K562 (cell line): ENCODE measurements around the gene WNT3.

ENCODE experiments used
- ATF6 ChIP-seq: sonication (generic); formaldehyde crosslinking; IDR thresholded peaks from 2 replicates; pipeline ENCODE4 v1.4.0; 2020; ENCODE audit warnings: mild to moderate bottlenecking, missing genetic modification reagents
- FIP1L1 ChIP-seq: fragments of 200-400 bp; formaldehyde crosslinking; IDR thresholded peaks from 2 replicates; pipeline ENCODE4 v1.6.1; 2018; ENCODE audit warnings: mild to moderate bottlenecking, low read depth, low read length; ENCODE audit not compliant: poor library complexity, severe bottlenecking
- POLR2A ChIP-seq: fragments of 450-650 bp; conservative IDR thresholded peaks from 2 replicates; pipeline ENCODE4 v1.6.1; 2016
- SMARCA5 ChIP-seq: fragments of 450-650 bp; IDR thresholded peaks from 2 replicates; pipeline ENCODE4 v1.6.1; 2016
- SRF ChIP-seq, 2 experiments: fragments of 250-450, 450-650 bp in 1 of 2; sonication (Bioruptor Pico) in 1 of 2; sonication (generic) in 1 of 2; formaldehyde crosslinking; IDR thresholded peaks; 2 replicates each; pipeline versions ENCODE4 v1.5.0 to v1.5.1; 2020 to 2022; ENCODE audit warnings: mild to moderate bottlenecking in 1 of 2, missing genetic modification reagents in 1 of 2
- TEAD4 ChIP-seq, 2 experiments: sonication (generic) in 1 of 2; formaldehyde crosslinking in 1 of 2; IDR thresholded peaks; 2 replicates each; pipeline versions ENCODE4 v1.6.1 to v1.8.0; 2012 to 2022; ENCODE audit warnings: borderline replicate concordance in 1 of 2, inconsistent platforms in 1 of 2, low read length in 1 of 2, mild to moderate bottlenecking in 1 of 2, missing genetic modification reagents in 1 of 2
- TF ChIP-seq, protein P1 (sequence below), 2 experiments: fragments of 450-650 bp; formaldehyde crosslinking in 1 of 2; IDR thresholded peaks; 2 replicates each; pipeline versions ENCODE4 v1.4.0 to v1.6.1; 2014 to 2020; ENCODE audit warnings: mild to moderate bottlenecking in 2 of 2, borderline replicate concordance in 1 of 2, low read depth in 1 of 2
- TF ChIP-seq, protein P2 (sequence below): sonication (generic); formaldehyde crosslinking; IDR thresholded peaks from 2 replicates; pipeline ENCODE4 v1.8.0; 2023; ENCODE audit warnings: mild to moderate bottlenecking, missing genetic modification reagents

DNA sequence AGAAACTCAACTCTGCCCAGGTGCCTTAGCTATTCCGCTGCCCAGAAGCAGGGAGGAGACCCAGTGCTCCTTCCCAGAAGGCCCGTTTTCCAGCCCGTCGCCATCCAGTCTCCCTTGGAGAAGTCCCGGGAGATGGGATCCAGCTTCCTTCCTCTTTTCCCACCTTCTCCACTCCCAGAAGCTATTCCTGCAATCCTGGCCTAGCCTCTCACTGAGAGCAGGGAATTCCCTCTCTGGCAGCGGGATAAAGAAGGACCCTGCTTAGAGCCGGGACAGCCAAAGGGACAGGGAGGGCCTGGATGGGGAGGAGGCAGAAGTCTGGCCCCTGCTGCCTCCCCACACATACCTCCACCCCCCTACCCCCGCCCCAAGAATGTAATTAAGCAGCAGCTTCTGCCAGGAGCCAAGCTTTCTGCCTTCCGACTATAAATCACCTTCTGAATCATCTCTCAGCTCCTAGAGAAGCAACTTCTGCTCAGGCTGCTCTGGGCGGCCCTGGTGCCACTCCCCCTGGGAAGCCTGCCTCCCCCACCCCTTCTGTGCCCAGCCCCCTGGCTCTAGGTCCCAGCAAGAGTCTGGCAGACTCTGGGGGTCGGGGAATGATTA, 6.4 kb downstream of the WNT3 start:
- TF ChIP-seq, protein P1, sequence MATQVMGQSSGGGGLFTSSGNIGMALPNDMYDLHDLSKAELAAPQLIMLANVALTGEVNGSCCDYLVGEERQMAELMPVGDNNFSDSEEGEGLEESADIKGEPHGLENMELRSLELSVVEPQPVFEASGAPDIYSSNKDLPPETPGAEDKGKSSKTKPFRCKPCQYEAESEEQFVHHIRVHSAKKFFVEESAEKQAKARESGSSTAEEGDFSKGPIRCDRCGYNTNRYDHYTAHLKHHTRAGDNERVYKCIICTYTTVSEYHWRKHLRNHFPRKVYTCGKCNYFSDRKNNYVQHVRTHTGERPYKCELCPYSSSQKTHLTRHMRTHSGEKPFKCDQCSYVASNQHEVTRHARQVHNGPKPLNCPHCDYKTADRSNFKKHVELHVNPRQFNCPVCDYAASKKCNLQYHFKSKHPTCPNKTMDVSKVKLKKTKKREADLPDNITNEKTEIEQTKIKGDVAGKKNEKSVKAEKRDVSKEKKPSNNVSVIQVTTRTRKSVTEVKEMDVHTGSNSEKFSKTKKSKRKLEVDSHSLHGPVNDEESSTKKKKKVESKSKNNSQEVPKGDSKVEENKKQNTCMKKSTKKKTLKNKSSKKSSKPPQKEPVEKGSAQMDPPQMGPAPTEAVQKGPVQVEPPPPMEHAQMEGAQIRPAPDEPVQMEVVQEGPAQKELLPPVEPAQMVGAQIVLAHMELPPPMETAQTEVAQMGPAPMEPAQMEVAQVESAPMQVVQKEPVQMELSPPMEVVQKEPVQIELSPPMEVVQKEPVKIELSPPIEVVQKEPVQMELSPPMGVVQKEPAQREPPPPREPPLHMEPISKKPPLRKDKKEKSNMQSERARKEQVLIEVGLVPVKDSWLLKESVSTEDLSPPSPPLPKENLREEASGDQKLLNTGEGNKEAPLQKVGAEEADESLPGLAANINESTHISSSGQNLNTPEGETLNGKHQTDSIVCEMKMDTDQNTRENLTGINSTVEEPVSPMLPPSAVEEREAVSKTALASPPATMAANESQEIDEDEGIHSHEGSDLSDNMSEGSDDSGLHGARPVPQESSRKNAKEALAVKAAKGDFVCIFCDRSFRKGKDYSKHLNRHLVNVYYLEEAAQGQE (IDR thresholded peaks at IDR 0.05; ENCODE audit: borderline replicate concordance), result no peak
- TF ChIP-seq, protein P1 (CRISPR knock-in tag; IDR thresholded peaks at IDR 0.05; ENCODE audit: low read depth), result no peak
- TF ChIP-seq POLR2A (no peak), ATF6 (CRISPR knock-in tag) (no peak), SMARCA5 (no peak), TEAD4 (IDR thresholded peaks at IDR 0.05; ENCODE audit: low read length) (no peak), TEAD4 (CRISPR knock-in tag; IDR thresholded peaks at IDR 0.05; ENCODE audit: borderline replicate concordance) (no peak), SRF (CRISPR knock-in tag; IDR thresholded peaks at IDR 0.05) (no peak), FIP1L1 (no peak)
- TF ChIP-seq, protein P2, sequence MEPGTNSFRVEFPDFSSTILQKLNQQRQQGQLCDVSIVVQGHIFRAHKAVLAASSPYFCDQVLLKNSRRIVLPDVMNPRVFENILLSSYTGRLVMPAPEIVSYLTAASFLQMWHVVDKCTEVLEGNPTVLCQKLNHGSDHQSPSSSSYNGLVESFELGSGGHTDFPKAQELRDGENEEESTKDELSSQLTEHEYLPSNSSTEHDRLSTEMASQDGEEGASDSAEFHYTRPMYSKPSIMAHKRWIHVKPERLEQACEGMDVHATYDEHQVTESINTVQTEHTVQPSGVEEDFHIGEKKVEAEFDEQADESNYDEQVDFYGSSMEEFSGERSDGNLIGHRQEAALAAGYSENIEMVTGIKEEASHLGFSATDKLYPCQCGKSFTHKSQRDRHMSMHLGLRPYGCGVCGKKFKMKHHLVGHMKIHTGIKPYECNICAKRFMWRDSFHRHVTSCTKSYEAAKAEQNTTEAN (CRISPR knock-in tag), result no peak
